Neural cell (in vitro differentiated cells): ENCODE measurements around the gene KERA. TPM values are rescaled to one million over a fixed set of nuclear protein-coding genes. Genes with fewer than 3 reads are reported as not detected.

Experiments used
- H2AFZ ChIP-seq: fragments of 200-600, 300-800 bp; sonication (generic), shearing (Covaris generic); 2 replicates; pipeline ENCODE4 v1.6.0; 2014; ENCODE audit warnings: low read depth, mild to moderate bottlenecking, antibody characterized with exemption, low read length, moderate library complexity
- H3F3A ChIP-seq: fragments of 200-600 bp; shearing (Covaris generic); 2 replicates; pipeline ENCODE4 v1.6.1; 2016; ENCODE audit warnings: mild to moderate bottlenecking, moderate library complexity, mixed read lengths, antibody characterized with exemption, low read length; ENCODE audit not compliant: insufficient read depth, poor library complexity, severe bottlenecking
- H3K27ac ChIP-seq: fragments of 200-600, 300-800 bp; sonication (generic), shearing (Covaris generic); 2 replicates; pipeline ENCODE4 v1.5.1; 2014; ENCODE audit warnings: mild to moderate bottlenecking, low read length, moderate library complexity
- H3K27me3 ChIP-seq: fragments of 300-800, 200-600 bp; sonication (generic), shearing (Covaris generic); 2 replicates; pipeline ENCODE4 v1.6.0; 2014; ENCODE audit warnings: mild to moderate bottlenecking, low read depth, low read length, moderate library complexity; ENCODE audit not compliant: insufficient read depth
- H3K36me3 ChIP-seq: fragments of 300-800, 200-600 bp; sonication (generic), shearing (Covaris generic); 2 replicates; pipeline ENCODE4 v1.5.1; 2014; ENCODE audit warnings: mild to moderate bottlenecking, antibody characterized with exemption, low read length, moderate library complexity; ENCODE audit not compliant: insufficient read depth
- H3K4me2 ChIP-seq: fragments of 300-800, 200-600 bp; sonication (generic), shearing (Covaris generic); 2 replicates; pipeline ENCODE4 v1.6.0; 2014; ENCODE audit warnings: mild to moderate bottlenecking, low read length
- H3K4me3 ChIP-seq: fragments of 300-800, 200-600 bp; sonication (generic), shearing (Covaris generic); 2 replicates; pipeline ENCODE4 v1.5.1; 2014; ENCODE audit warnings: mild to moderate bottlenecking, low read length, moderate library complexity
- H3K79me2 ChIP-seq: fragments of 200-600 bp; shearing (Covaris generic); replicated peaks from 2 replicates; pipeline ENCODE4 v1.6.0; 2014; ENCODE audit warnings: mild to moderate bottlenecking, low read length, moderate library complexity; ENCODE audit not compliant: insufficient read depth
- H3K9ac ChIP-seq: fragments of 300-800, 200-600 bp; sonication (generic), shearing (Covaris generic); 2 replicates; pipeline ENCODE4 v1.6.1; 2016; ENCODE audit warnings: mild to moderate bottlenecking, low read length, mixed read lengths
- H3K9me2 ChIP-seq: fragments of 200-600 bp; shearing (Covaris generic); 2 replicates; pipeline ENCODE4 v1.6.1; 2016; ENCODE audit warnings: mild to moderate bottlenecking, low read length, mixed read lengths; ENCODE audit not compliant: insufficient read depth
- H3K9me3 ChIP-seq: fragments of 200-600, 300-800 bp; sonication (generic), shearing (Covaris generic); 2 replicates; pipeline ENCODE4 v1.6.1; 2016; ENCODE audit warnings: mild to moderate bottlenecking, mixed run types, low read length, moderate library complexity, mixed read lengths
- H4K20me1 ChIP-seq: fragments of 200-600 bp; shearing (Covaris generic); 2 replicates; pipeline ENCODE4 v1.6.1; 2016; ENCODE audit warnings: mild to moderate bottlenecking, mixed run types; ENCODE audit not compliant: insufficient read depth
- EP300 ChIP-seq: fragments of 450-650 bp; conservative IDR thresholded peaks from 2 replicates; pipeline ENCODE4 v1.6.1; 2014; ENCODE audit warnings: antibody characterized with exemption, mild to moderate bottlenecking, moderate library complexity; ENCODE audit not compliant: poor library complexity, severe bottlenecking
- EZH2 ChIP-seq: fragments of 200-600, 300-800 bp; shearing (Covaris generic), sonication (generic); IDR thresholded peaks from 2 replicates; pipeline ENCODE4 v1.6.1; 2014; ENCODE audit warnings: antibody characterized with exemption, low read length, borderline replicate concordance, mild to moderate bottlenecking; ENCODE audit not compliant: insufficient read depth, poor library complexity, severe bottlenecking
- MXI1 ChIP-seq: fragments of 450-650 bp; conservative IDR thresholded peaks from 2 replicates; pipeline ENCODE4 v1.6.1; 2014; ENCODE audit warnings: antibody characterized with exemption, mild to moderate bottlenecking; ENCODE audit not compliant: poor library complexity, severe bottlenecking
- POLR2AphosphoS5 ChIP-seq: IDR thresholded peaks from 2 replicates; pipeline ENCODE4 v1.6.1; 2012
- RAD21 ChIP-seq: fragments of 450-650 bp; conservative IDR thresholded peaks from 2 replicates; pipeline ENCODE4 v1.6.1; 2014; ENCODE audit warnings: antibody characterized with exemption, mild to moderate bottlenecking, moderate library complexity
- SMC3 ChIP-seq: fragments of 450-650 bp; conservative IDR thresholded peaks from 2 replicates; pipeline ENCODE4 v1.6.1; 2014; ENCODE audit warnings: antibody characterized with exemption, mild to moderate bottlenecking, moderate library complexity; ENCODE audit not compliant: poor library complexity
- TAF1 ChIP-seq: IDR thresholded peaks from 2 replicates; pipeline ENCODE4 v1.6.1; 2012; ENCODE audit warnings: low read depth
- polyA plus RNA-seq: library from polyadenylated mRNA; depleted of rRNA; stranded (reverse); fragments of >200 nt; gene quantifications from 2 replicates; pipeline ENCODE4 v1.2.3, GENCODE V29; 2014
- TF ChIP-seq, protein P1 (sequence below): IDR thresholded peaks from 2 replicates; pipeline ENCODE4 v1.6.1; 2012; ENCODE audit warnings: borderline replicate concordance
- TF ChIP-seq, protein P2 (sequence below): fragments of 450-650 bp; IDR thresholded peaks from 2 replicates; pipeline ENCODE4 v1.5.1; 2014; ENCODE audit warnings: antibody characterized with exemption, mild to moderate bottlenecking, moderate library complexity; ENCODE audit not compliant: poor library complexity, severe bottlenecking

The KERA gene
- polyA plus RNA-seq, 1 donor from 2014 or later = not detected

DNA sequence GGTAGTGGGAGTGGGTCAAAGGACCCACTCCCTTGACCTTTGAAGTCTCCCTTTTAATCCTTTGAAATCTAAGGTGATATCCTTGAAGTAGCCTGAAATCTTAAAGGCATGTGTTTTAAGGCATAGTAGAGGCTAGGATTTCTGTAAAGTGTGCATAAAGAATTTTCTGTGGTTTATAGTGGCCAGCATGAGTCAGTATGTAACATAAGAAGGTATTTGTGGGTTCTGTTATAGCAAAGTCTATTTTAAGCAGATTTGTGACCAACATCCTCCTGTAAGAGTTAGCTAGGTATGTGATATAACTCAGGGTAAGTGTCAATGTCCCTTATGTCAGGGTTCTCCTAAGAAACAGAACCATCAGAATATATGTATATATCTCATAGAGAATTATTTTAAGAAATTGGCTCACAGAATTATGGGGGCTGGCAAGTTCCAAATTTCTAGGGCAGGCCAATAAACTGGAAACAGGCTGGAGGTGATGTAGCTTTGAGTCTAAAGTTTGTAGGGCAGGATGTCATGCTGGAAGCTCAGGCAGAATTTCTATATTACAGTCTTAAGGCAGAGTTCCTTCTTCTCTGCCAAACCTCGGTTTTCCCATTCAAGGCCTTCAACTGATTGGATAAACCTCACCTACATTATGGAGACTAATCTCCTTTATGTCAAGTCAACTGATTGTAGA, 34.4 kb downstream of the KERA start:
- H4K20me1 ChIP-seq = no peaks in the 10 kb centered on the region
- no peak overlapping the region for H3K4me2 ChIP-seq
- TF ChIP-seq TAF1 (no peak), SMC3 (no peak), MXI1 (no peak), RAD21 (no peak)
- TF ChIP-seq, protein P1, sequence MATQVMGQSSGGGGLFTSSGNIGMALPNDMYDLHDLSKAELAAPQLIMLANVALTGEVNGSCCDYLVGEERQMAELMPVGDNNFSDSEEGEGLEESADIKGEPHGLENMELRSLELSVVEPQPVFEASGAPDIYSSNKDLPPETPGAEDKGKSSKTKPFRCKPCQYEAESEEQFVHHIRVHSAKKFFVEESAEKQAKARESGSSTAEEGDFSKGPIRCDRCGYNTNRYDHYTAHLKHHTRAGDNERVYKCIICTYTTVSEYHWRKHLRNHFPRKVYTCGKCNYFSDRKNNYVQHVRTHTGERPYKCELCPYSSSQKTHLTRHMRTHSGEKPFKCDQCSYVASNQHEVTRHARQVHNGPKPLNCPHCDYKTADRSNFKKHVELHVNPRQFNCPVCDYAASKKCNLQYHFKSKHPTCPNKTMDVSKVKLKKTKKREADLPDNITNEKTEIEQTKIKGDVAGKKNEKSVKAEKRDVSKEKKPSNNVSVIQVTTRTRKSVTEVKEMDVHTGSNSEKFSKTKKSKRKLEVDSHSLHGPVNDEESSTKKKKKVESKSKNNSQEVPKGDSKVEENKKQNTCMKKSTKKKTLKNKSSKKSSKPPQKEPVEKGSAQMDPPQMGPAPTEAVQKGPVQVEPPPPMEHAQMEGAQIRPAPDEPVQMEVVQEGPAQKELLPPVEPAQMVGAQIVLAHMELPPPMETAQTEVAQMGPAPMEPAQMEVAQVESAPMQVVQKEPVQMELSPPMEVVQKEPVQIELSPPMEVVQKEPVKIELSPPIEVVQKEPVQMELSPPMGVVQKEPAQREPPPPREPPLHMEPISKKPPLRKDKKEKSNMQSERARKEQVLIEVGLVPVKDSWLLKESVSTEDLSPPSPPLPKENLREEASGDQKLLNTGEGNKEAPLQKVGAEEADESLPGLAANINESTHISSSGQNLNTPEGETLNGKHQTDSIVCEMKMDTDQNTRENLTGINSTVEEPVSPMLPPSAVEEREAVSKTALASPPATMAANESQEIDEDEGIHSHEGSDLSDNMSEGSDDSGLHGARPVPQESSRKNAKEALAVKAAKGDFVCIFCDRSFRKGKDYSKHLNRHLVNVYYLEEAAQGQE = no peak
- no peaks in the 10 kb centered on the region for H3F3A ChIP-seq
- H3K9me3 ChIP-seq = no peaks in the 10 kb centered on the region
- H3K27me3 ChIP-seq = no peaks in the 10 kb centered on the region
- H3K27ac ChIP-seq = no peak overlapping the region
- H3K36me3 ChIP-seq = no peaks in the 10 kb centered on the region
- H3K79me2 ChIP-seq = no peaks in the 10 kb centered on the region
- H3K9ac ChIP-seq = no peak overlapping the region
- no peaks in the 10 kb centered on the region for H3K9me2 ChIP-seq
- H2AFZ ChIP-seq = no peak overlapping the region
- no peak overlapping the region for H3K4me3 ChIP-seq

DNA sequence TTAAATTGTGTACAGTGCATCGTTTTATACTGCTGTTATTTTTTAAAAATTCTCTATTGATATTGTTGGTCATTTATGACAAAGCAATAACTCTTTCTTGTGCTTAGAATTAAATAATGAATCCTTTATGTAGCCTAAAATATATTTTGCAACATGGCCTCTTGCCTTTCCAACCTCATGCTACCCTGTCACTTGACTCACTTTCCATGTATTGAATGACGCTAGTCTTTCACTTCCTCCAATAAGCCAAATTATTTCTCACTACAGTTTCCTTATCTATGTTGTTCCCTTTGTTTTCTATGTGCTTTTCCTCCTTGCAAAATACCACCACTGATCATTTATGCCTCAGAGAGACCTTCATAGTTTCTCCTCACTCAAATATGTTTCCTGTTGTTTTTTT, 36.7 kb downstream of the KERA start:
- Histone ChIP-seq H3K9ac (no peak overlapping the region), H3K4me3 (no peak overlapping the region)

More for the DNA sequence above, 36.7 kb downstream of the KERA start:
- no peaks in the 10 kb centered on the region for H3K79me2 ChIP-seq
- H3K27ac ChIP-seq = no peak overlapping the region
- no peak overlapping the region for H2AFZ ChIP-seq
- TF ChIP-seq TAF1 (no peak), SMC3 (no peak), RAD21 (no peak), POLR2AphosphoS5 (no peak), EZH2 (no peak), MXI1 (no peak), EP300 (no peak)
- TF ChIP-seq, protein P2, sequence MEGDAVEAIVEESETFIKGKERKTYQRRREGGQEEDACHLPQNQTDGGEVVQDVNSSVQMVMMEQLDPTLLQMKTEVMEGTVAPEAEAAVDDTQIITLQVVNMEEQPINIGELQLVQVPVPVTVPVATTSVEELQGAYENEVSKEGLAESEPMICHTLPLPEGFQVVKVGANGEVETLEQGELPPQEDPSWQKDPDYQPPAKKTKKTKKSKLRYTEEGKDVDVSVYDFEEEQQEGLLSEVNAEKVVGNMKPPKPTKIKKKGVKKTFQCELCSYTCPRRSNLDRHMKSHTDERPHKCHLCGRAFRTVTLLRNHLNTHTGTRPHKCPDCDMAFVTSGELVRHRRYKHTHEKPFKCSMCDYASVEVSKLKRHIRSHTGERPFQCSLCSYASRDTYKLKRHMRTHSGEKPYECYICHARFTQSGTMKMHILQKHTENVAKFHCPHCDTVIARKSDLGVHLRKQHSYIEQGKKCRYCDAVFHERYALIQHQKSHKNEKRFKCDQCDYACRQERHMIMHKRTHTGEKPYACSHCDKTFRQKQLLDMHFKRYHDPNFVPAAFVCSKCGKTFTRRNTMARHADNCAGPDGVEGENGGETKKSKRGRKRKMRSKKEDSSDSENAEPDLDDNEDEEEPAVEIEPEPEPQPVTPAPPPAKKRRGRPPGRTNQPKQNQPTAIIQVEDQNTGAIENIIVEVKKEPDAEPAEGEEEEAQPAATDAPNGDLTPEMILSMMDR = no peak
- no peaks in the 10 kb centered on the region for H3K27me3 ChIP-seq
- no peaks in the 10 kb centered on the region for H4K20me1 ChIP-seq
- no peaks in the 10 kb centered on the region for H3K9me2 ChIP-seq
- H3F3A ChIP-seq = no peaks in the 10 kb centered on the region
- H3K36me3 ChIP-seq = no peaks in the 10 kb centered on the region
- no peak overlapping the region for H3K4me2 ChIP-seq
- H3K9me3 ChIP-seq = no peaks in the 10 kb centered on the region
